Measurements from ENCODE around the gene CASP7.
A peak's percentile ranks its signal among the peaks of the same experiment; 100 is the strongest.
"Not testable (repeated sequence)": the region's sequence is repeated elsewhere in the genome, so short reads cannot be mapped to it uniquely, and the experiment has no call there.

CASP7 gene

DNA sequence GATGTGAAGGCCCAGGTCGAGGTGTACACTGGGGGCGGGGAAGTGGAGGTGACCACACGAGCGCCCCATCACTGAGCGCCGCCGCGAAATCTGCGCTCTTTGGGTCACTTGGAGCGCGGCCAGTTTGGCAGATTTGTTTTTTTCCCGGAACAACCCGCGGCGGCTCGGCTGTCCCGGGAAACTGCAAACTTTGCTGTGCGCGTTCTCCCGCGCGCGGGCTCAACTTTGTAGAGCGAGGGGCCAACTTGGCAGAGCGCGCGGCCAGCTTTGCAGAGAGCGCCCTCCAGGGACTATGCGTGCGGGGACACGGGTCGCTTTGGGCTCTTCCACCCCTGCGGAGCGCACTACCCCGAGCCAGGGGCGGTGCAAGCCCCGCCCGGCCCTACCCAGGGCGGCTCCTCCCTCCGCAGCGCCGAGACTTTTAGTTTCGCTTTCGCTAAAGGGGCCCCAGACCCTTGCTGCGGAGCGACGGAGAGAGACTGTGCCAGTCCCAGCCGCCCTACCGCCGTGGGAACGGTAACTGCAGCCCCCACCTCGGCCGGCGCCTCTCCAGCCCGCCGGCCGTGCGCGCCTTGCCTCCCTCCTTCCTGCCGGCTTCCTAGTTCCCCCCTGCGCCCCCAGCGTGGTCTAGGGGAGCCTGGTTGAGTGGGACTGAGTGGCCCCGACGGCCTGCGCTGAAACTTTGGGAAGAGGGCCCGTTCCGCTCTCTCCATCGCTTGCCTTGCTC, at the start of gene CASP7:
Gene CASP7 (plus strand): TSS at position 450 of the 727 bp plus-strand sequence. CDS start 17,582 bp downstream, outside the sequence.
- DNase-seq (ENCODE audit: low spot score): peak; percentile 83

DNA sequence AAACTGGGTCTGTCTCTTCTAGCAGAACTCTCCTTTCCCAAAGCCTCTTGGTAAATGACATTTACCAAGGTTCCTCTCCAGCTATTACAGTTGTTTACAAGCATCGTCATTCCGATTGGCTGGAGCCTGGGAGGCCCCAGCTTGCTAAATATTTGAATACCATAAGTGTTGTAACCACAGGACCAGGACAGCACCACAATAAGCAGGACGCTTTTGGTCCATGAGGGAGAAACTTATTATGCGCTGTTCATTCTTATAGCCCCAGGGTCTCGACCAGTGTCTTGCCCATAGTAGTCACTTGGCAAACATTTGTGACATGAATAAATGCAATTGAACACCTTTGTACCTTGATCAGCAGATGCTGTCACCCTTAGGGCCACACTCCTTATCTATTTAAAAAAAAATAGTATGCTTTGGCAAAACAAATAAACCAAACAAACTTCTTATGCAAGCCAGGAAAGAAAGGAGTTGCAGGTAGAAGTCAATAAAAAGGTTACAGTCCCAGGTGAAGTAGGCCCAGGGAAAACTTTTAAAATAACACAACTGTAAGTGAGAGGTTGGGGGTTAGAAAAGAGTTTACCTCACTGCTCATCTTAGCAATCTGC, 48.7 kb upstream of the CASP7 start:
- DNase-seq (ENCODE audit: low spot score): no peak

DNA sequence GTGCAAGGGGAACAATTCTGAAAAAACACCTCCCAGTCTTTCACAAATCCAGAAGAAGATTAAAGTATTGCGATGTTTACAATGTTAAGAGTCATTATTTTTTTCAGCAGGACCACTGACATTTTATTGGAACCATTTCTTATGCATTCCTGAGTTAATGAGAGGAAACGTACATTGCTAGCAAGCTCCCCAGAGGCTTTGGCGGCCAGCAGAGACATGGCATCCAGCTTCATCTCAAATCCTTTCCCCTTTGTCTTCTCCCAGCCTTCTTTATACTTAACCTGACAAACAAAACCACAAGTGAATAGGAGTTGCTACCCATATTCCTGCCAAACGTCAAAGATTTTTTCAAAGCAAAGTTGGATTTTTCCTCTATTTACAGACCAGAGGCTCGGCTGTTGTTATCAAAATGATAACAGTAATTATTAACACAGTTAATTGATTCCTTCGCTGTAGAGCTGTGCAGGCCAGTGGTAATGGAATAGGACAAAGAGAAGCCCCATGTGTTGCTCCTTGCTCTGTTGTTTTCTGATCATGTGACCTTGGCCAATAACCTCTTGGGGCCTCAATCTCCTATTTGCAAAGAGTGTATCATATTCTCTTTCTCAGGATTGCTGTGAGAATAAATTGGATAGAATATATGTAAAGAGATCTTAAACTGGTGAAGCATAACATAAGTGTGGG, 47.9 kb upstream of the CASP7 start:
- DNase-seq (ENCODE audit: low spot score): no peak

DNA sequence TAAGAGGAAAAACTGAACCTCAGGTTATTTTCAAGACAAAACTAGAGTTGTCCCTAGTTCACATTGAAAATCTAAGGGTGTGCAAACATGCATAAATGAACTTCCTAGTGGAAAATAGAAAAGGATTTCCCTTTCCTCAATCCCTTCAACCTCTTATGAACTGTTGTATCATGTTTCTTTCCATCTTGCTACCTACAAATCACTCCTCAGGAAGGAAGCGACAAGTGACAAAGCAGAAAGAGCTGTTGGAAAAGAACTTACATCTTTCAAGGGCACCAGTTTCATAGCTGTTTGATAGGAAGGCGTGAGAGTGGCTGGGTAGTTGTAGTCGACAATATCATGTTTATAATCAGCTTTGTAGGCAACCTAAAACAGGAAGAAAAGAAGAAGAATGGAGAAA, 39.7 kb upstream of the CASP7 start:
- DNase-seq (ENCODE audit: low spot score): no peak

DNA sequence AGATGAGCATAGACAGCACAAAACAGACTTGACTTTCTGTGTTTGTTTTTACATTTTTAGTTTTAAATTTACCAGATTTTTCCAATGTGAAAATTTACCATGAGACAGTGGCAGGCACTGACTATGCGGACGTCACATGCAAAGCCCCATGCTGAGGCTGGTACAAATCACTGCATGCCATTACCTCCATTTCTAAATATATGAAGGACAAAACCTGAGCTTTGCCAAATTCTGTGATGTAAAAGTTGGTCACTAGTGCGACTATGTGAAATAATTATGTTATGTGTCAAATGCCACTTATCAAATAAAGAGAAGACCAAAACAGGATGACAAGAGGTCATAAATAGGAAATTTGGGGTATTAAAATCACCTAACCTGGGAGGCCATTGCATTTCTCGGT, 38.0 kb upstream of the CASP7 start:
- DNase-seq (ENCODE audit: low spot score): no peak

DNA sequence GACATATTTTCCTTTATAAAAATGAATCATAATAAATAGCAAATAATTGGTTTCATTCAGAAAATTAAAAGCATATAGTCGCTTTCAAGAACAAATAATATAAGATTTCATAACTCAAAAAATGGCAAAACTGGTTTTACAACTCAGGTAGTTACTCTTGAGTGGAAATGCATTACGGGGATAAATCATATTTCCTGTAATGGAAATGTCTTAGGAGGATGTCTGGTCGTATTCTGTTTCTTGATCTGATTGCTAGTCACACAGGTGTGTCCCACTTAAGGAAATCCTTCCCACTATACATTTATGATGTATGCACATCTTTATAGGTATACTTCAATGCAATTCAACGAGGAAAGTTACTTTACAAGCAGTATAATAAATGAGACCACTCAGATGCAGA, 36.5 kb upstream of the CASP7 start:
- no peak for DNase-seq (ENCODE audit: low spot score)

DNA sequence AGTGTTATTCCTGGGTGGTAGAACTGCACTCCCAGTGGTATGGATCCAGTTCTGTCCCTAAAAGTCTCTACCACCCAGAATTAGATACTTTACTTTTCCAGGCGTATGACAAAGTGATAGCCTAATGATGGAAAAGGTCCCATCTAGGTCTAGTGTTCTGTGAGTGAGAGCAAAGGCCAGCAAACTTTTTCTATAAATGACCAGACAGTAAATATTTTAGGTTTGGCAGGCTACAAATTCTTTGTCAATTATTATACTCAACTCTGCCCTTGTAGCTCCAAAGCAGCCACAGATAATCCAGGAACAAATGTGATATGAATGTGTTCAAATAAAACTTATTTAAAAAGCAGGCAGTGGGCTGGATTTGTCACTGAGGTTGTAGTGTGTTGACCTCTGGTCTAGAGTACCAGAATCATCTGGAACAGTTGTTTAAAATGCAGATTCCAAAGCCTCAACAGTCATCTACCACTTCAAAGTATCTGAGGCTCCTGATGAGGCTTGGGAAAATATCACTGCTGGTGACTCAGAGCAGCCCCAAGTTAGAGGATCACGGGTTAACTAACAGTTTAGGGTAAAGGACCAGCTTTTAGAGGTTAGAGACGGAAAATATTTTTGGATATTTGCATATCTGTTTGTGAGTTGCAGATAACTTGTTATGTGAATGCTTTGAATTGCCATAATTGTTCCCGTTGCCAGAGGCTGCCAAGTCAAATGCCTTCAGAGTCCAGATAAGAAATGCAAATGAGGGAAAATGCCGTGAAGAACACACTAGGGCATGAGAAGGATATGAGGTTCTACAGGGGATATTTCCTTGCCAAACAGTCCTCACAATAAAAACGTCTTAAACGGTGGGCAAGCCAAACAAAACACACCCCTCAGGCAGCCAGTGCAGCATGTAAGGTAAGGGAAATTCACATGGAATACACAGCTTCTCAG, 35.3 kb upstream of the CASP7 start:
- no peak for DNase-seq (ENCODE audit: low spot score)

DNA sequence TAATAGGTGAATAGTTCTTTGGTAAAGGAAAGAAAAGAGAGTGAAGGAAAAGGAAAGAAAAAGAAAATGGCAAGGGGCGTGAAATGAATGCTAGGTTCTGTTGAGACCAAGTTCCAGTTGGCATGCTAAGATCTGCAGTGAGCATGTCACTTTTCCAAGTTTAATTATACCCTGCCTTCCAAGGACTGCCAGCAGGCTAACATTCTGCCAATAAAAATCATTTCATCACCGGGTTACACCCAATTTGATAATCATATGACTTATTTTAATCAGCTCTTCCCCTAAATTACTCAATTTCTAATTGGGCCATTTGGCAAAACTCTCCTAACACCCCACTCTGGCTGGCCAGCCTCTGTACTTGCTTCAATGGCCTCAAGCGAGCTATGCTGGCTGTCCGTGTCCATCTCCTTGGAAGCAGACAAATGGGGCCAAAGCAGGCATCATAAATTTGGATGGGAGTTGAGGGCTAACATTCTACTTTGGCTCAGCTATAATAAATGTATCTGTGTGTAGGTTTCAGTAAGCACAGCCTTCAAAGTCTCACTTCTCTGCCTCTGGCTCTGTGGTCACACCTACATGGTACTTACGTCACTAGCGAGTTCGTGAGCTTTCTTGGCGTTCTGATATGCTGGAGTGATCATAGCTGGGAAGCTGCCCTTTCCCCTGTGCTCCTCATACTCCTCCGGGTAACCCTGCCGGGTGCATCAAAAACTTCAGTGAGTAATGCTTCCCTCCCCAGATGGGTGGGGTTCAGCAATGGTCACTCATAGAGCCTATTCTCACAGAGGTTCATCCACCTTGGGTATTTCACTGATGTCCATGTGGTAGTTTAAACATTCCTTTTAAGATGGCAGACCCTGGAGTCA, 33.1 kb upstream of the CASP7 start:
- DNase-seq (ENCODE audit: low spot score): no peak

DNA sequence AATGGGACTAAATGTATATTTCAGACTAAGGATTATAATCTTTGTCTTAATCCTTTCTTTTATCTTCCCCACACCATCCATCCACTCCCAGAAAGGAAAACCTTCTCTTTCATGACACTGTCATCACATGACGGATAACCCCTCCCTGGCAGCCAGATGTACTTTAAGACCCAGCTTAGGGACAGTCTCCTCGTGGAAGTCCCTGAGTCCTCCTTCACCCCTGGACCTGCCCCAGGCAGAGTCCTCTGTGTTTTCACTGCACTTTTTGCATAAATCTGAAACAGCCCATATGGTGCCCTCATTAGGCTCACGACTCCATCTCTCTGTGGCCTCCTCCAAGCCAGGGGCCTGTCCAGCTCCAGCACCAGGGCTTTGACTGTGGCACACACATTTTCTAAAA, 31.9 kb upstream of the CASP7 start:
- no peak for DNase-seq (ENCODE audit: low spot score)

DNA sequence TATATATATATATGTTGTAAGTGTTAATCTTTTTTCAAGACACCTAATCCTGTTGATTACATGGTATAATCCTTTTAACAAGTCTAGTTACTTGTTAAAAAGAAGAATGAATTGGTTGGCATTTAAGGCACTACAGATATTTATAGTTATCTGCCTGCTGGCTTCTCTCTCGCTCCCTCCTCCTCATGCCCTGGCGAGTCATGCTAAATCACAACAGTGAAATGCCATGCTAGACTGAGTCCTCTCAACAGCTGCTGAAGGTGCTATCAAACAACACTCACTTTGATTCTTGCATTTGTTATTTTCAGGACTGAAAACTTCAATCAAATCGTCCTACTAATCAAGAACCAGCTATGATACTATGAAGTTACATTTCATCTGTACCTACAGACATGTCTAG, 31.2 kb upstream of the CASP7 start:
- no peak for DNase-seq (ENCODE audit: low spot score)

DNA sequence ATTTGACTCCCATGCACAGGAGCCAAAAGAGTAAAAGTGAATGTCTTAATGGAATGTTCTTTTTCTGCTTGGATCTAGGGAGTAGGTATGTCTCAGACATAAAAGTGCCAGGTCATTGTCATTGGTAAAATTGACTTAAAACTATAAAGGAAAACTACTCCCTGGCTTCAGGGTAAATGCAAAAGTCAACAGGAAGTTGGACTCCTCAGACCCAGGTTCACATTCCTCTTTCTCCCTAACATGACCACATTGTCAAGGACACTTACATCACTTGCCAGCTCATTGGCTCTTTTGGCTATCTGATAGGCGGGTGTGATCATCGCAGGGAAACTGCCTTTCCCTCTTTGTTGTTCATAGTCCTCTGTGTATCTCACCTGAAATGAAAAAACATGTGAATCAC, 29.5 kb upstream of the CASP7 start:
- DNase-seq (ENCODE audit: low spot score): no peak

DNA sequence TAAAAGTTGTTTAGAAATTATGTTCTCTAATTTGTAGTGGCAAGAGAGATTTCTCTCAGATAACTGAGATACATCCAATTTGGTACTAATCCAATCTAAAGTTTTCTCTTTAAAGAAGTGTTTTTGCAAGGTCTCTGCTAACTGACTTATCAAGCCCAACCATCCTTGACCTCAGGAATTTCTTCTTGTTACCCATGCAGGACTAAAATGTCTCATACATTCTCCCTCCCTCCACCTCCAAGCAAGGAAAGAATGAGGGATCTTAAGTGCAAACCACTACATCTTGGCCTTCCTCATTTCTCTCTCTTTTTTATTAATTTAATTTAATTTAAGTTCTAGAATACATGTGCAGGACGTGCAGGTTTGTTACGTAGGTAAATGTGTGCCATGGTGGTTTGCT, 28.7 kb upstream of the CASP7 start:
- no peak for DNase-seq (ENCODE audit: low spot score)

DNA sequence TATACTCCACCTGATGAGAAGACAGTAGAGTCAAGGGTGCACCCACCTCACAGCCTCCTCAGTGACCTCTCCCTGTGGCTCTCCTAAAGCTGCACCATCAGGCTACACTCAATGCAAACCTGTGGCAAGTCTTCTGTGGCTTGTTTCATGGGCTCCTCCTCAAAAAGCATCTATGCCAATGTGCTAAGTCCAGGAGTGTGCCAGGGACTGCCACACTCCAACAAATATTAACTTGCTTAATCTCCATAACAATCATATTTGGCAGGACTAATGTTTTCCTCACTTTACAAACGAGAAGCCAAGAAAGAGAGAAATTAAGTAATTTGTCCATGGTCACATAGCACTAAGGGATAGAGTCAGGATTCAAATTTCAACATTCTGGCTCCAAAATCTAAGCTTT, 27.8 kb upstream of the CASP7 start:
- no peak for DNase-seq (ENCODE audit: low spot score)

DNA sequence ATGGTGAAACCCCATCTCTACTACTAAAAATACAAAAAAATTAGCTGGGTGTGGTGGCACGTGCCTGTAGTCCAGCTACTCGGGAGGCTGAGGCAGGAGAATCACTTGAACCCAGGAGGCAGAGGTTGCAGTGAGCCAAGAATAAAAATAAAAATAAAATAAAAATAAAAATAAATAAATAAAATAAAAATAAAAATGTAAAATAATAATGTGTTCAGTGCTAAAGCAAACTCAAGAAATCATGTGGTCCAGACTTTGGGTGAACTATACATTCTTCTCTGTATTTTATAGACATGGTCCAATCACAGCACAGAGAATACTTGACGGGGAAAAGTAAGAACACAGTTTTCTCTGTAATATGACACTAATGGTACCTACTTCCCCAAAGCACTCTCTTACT, 27.3 kb upstream of the CASP7 start:
- not testable (repeated sequence) for DNase-seq (ENCODE audit: low spot score)

DNA sequence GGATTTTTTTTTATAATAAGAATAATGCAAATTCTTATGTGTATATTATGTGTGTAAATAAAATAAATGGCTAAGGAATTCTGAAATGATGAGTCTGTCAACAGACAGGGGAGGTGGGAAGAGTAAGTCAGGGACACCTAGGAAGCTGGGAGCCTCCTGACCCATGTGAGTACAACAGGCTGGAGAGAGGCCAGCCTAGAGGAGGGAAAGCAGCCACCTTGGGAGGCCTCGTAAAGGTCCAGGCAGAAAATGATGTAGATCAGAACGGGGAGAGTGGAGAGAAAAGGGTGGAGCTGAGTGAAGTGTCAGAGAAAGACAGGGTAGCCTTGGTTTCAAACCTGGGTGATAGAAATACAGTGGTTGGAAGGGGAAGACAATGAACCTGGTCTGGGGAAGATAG, 22.8 kb upstream of the CASP7 start:
- no peak for DNase-seq (ENCODE audit: low spot score)

DNA sequence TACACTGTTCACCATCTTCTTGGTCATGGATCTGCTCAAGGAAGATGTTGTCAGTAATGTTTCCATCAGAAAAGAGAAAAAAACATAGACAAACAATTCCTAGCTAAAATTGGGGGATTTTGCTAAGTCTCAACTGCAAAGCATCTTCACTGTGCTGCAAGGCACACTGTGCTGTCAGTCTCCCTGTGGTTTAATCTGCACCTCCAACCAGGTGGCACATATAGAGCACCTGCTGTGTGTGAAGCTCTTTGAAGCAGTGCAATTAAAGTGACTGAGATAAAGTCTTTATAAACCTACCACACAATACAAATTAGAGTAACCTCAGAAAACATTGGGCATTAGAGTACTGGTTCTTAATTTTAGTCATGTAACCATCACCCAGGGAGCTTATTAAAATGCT, 22.2 kb upstream of the CASP7 start:
- no peak for DNase-seq (ENCODE audit: low spot score)

DNA sequence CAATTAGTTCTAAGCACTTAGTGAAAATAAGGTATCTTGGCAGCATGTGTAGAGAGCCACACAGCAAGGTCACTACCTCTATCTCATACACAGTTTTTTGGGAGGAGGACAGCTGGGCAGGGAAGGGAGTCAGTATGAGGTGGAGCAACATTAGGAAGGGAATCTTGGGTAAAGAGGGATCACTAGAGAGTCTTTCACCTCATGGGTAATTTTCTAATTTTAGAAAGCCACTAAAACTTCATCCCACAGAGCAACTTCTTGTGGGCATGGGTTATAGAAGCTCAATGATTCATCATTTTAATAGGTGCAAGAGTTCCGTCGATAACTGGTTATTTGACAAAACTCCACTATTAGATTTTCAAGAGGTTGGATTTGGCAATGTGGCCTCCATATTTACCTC, 18.4 kb upstream of the CASP7 start:
- DNase-seq (ENCODE audit: low spot score): no peak

DNA sequence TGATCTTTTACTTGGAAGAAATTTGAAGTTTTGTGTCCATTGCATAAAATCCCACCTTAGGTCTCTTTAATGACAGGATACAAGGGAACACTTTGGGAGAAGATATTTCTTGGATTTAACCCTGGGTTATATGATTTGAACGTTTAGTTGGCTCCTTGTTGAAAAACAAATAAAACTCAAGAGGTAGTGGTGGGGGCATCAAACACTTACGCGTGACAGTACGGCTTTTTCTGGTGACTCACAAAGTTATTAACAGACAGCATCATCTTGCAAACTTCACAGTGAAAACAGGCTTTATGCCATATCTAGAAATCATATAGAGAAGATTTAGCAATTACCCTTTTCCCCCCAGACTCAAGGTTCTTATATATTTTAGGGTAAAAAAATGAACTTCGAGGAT, 16.6 kb upstream of the CASP7 start:
- DNase-seq (ENCODE audit: low spot score): no peak

DNA sequence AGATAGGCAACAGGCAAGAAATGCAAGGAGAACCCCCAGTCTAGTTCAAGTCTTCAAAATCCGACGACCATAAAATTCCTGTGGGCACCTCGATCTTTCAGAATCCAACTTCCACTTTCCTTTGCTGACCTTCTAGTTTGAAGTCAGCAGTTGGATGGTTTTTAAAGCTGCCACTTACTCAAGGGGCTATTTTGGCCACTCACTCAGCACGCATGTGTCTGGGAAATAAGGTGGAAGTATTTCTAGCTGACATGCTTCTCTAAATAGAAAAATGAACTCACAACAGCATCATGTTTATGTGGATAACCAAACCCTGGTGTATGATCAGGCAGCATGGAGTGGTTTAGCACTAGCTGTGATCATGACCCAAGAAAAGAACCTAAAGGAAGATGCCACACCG, 15.8 kb upstream of the CASP7 start, which contains the start of gene NRAP:
Gene NRAP (minus strand): TSS at position 134 of the 400 bp plus-strand sequence. CDS start 159 bp downstream, outside the sequence.
- DNase-seq (ENCODE audit: low spot score): no peak

DNA sequence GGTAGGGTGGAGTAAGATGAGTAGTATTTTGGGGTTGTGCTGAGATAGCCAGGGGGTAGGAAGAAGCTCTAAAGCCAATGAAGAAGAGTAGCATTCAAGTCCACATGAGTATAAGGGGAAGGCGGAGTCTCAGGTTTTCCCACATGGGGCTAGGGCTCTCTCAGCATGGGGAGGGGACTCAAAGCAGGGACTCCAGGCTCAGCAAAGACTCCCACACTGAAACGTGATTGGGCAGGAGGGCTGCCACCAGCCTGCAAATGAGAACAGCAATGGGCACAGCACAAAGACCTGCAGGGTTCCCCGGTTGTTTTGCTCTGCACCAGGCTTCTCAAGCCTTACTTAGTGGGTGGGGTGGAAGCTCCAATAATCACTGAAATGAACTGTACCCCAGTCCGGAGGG, 14.4 kb upstream of the CASP7 start:
- no peak for DNase-seq (ENCODE audit: low spot score)

DNA sequence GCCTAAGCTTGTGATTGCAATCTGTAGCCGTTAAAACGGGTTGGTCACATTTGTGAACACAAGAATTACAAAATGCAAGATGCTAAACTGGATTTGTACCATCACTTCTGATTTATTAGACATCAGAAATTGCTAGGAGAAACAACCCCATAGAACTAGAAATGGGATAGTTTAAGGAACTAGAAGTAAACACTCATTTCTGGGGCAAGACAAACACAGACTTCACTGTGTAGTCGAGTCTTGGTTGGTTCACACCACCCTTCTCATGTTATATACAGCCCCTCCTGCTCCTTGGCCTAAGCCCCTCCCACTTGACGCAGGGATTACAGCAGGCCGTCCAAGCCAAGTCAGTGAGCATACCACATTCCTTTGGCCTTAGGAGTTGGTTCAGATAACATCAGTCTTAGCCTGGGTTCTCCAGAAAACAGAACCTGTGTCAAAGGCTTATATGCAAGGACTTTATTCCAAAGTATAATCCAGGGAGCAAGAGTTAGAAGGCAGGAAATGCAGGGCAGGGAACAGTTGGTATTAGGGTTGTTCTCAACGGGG, 13.8 kb upstream of the CASP7 start:
- DNase-seq (ENCODE audit: low spot score): peak; percentile 43
